ENCODE results near the gene SPOCK1.

The SPOCK1 gene

DNA sequence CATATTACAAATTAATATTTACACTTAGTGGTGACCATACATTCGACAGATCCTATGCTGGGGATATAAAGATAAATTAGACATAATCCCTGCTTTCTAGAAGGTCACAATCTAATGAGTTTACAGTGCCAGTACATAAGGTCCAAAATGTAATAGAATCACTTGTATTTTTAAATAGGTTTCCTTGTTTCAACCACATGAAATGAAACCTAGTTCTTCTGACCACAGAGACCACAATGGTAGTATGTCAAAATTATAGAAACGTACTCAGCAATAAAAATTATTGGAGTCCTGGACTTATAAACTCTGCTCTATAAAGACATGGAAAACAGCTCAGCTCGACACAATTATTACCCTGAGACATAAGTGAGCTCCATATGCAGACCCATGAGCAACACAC lies 444.3 kb downstream of the SPOCK1 start:
- no peak for DNase-seq

DNA sequence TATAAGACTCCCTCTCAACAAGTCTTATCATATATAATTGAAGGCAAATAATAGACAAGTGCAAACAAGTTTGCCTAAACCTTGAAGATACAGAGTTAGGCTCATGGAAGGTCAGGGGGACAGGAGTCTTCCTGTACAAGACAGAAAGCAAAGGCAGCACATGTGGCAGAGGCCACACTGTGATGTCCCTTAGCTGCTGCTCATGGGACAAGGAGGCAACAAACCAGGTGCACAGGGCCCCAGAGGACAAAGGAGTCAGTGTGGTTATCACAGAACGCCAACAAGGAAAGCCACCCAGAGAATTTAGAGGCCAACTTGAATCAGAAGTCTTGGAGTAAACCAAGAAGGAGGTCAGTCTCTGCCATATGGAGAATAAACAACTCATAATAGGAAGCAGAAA lies 444.8 kb downstream of the SPOCK1 start:
- DNase-seq: no peak

- no peak for DNase-seq
Measured at GRCh38 chr5:137051161-137051560, 448.0 kb downstream of the SPOCK1 start.

DNA sequence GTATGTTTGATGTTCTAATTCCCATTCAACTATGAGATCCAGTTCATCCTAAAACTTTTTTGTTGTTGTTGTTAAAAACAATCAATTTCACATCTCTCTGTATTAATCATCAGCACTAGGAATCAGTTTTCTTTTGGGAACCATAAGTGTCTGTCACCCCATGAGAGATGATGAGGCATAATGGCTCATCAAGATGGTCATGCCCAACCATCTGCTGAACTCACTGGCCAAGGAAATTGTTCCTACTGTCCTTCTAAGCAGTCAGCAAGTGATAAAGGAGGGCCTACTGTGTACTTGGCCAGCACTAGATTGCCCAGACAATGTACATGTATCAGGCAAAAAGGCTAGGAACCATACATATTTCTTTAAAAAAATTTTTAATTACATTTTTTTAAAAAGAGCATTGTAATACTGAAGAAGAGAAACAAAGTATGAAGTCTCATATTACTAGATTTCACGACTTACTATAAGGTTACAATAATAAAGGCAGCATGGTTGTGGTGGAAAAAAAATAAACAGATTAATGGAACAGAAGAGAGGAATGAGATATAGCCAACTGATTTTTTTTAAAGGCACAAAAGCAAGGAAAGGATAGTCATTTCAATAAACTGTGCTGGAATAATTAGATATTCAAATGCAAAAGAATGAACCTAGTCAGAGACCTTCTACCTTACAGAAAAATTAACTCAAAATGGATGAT lies 458.3 kb downstream of the SPOCK1 start:
- DNase-seq: no peak

DNA sequence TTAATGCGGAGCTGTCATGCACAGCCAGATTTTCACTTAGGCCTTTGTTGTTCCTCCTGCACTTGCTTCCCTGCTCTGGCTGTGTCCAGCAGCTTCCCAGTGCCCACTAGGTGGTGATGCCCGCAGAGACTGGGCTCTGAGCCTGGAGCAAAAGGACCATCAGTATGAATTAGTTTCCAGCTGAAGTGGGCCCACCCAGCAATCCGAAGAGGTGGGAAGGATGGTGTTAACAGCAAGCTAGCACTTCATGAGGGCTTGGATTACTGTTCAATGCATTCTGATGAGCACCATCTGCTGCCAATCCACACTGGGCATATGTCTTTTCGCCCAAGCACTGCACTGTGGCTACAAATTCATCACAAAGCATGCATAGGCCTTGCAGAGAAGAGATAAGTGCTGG lies 459.1 kb downstream of the SPOCK1 start:
- DNase-seq: no peak

- DNase-seq: no peak
Measured at GRCh38 chr5:137037848-137038247, 461.3 kb downstream of the SPOCK1 start.

DNA sequence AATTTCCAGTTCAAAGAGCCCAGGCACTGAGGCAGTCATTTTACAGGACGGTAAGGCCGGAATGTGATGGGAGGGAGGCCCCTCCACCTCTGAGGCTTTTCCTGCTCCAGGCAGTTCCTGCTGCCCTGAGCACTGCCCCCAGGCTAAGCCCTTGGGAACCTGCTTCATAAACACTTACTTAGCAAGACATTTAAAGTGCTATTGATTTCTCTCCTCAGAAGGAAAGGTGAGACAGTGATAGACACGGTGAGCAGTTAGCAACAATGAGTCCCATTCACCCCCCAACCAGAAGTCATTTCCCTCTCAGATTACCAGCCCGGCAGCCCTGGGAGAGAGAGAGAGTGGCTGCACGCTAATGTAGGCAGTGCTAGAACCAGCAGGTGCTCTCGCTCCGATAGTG lies 462.5 kb downstream of the SPOCK1 start:
- DNase-seq: no peak

- no peak for DNase-seq
Measured at GRCh38 chr5:137035480-137035878, 463.6 kb downstream of the SPOCK1 start.

- no peak for DNase-seq
Measured at GRCh38 chr5:137034764-137035479, 464.2 kb downstream of the SPOCK1 start.

GRCh38 chr5:137034213-137034612 lies 464.9 kb downstream of the SPOCK1 start:
- no peak for DNase-seq

GRCh38 chr5:137032929-137033328 lies 466.2 kb downstream of the SPOCK1 start:
- no peak for DNase-seq

GRCh38 chr5:137027758-137028157 lies 471.4 kb downstream of the SPOCK1 start:
- no peak for DNase-seq

GRCh38 chr5:137026296-137026695 lies 472.8 kb downstream of the SPOCK1 start:
- DNase-seq: no peak

- DNase-seq: no peak
Measured at GRCh38 chr5:137024044-137024443, 475.1 kb downstream of the SPOCK1 start.

GRCh38 chr5:137023371-137023770 lies 475.8 kb downstream of the SPOCK1 start:
- no peak for DNase-seq

- no peak for DNase-seq
Measured at GRCh38 chr5:137022725-137023124, 476.4 kb downstream of the SPOCK1 start.

- DNase-seq: no peak
Measured at GRCh38 chr5:137022043-137022442, 477.1 kb downstream of the SPOCK1 start.

GRCh38 chr5:137019229-137019628 lies 479.9 kb downstream of the SPOCK1 start:
- DNase-seq: no peak

GRCh38 chr5:137016783-137017324 lies 482.3 kb downstream of the SPOCK1 start:
- no peak for DNase-seq

DNA sequence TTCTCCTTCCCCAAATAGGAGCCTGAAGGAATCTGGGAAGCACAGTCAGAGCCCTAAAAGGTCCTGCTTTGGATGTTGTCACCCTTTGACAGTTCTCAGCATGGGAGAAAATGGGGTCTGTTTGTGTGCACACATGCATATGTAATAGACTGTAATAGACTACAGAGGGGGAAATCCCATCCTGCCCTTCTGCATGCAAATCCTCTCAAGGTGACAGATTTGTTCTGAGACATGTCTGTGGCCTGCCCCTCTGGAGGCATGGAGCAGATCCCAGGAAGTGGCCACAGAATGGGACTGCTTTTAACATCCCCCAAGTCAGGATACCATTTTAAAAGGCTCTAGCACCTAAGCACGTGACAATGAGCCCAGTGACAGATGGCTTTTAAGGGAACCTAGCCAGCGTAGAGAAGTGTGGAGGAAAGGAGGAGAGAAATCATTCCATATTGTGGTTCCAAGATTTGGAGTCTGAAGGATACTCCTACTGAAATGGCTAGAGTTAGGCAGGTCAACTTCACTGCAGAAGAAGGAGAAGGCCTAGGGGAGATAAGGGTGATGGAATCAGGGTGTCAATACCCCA lies 483.5 kb downstream of the SPOCK1 start:
- no peak for DNase-seq

GRCh38 chr5:137014731-137015130 lies 484.4 kb downstream of the SPOCK1 start:
- no peak for DNase-seq

DNA sequence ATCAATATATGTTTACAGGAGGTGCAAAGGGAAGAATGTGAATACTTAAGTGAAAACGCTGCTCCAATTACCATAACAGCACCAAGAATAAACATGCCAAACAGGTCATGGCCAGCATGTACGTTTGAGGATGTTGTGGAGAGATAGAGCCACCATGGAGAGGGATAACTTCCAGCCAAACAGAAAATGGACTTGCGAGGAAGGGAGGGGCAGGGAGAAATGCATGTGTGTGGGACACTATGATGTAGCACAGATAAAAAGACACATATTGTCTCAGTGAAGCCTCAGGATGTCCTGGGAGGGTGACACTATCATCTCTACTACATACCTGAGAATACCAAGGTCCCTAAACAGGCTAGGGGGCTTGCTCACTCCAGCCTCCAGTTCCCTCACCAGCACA lies 488.9 kb downstream of the SPOCK1 start:
- DNase-seq: no peak

- DNase-seq: no peak
Measured at GRCh38 chr5:137004279-137004678, 494.8 kb downstream of the SPOCK1 start.

GRCh38 chr5:137001026-137001569 lies 498.0 kb downstream of the SPOCK1 start:
- no peak for DNase-seq
